HEK293T (cell line): ENCODE results near the gene NFIA.

ENCODE experiments used
- ARNT ChIP-seq: fragments of 450-650 bp; IDR thresholded peaks from 2 replicates; pipeline ENCODE4 v1.6.1; 2017; ENCODE audit warnings: mild to moderate bottlenecking
- BHLHE40 ChIP-seq: fragments of 450-650 bp; IDR thresholded peaks from 2 replicates; pipeline ENCODE4 v1.6.1; 2016; ENCODE audit warnings: mild to moderate bottlenecking, moderate library complexity, borderline replicate concordance
- ELF4 ChIP-seq: fragments of 450-650 bp; IDR thresholded peaks from 2 replicates; pipeline ENCODE4 v1.6.1; 2017; ENCODE audit warnings: antibody characterized with exemption
- FOXM1 ChIP-seq: fragments of 450-650 bp; IDR thresholded peaks from 2 replicates; pipeline ENCODE4 v1.6.1; 2017; ENCODE audit warnings: mild to moderate bottlenecking, borderline replicate concordance
- SP1 ChIP-seq: fragments of 450-650 bp; IDR thresholded peaks from 2 replicates; pipeline ENCODE4 v1.6.1; 2017
- SUZ12 ChIP-seq: fragments of 450-650 bp; IDR thresholded peaks from 2 replicates; pipeline ENCODE4 v1.6.1; 2016; ENCODE audit warnings: mild to moderate bottlenecking

DNA sequence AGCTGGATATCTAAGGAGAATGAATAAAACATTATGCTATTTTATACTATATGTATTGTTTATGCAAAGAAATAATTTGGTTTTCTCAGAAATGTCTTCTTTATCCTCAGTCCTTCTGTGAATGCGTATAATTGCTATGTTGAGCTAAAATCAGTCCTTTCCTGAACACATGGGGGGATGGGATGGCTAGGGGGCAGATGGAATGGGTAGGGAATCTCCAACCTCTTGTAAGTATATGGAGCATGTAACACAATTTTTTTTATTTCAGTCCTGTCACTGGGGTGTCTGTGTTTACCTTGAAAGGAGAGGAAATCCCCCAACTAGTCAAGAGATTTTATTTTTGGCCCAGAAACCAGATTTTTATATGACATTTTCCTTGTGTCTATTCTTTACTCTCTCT is 291.8 kb downstream of the NFIA start:
- no peak for TF ChIP-seq ELF4
- no peak for TF ChIP-seq SP1
- no peak for TF ChIP-seq FOXM1
- no peak for TF ChIP-seq ARNT
- no peak for TF ChIP-seq SUZ12
- no peak for TF ChIP-seq BHLHE40
